HuH-7.5 (cell line): Measurements from ENCODE around the gene OR5B3.
"Not testable (repeated sequence)": the region's sequence is repeated elsewhere in the genome, so short reads cannot be mapped to it uniquely, and the experiment has no call there.

Experiments
- DNase-seq: peaks from one replicate; pipeline ENCODE4 v3.0.0; 2011; ENCODE audit warnings: low spot score

OR5B3 gene

DNA sequence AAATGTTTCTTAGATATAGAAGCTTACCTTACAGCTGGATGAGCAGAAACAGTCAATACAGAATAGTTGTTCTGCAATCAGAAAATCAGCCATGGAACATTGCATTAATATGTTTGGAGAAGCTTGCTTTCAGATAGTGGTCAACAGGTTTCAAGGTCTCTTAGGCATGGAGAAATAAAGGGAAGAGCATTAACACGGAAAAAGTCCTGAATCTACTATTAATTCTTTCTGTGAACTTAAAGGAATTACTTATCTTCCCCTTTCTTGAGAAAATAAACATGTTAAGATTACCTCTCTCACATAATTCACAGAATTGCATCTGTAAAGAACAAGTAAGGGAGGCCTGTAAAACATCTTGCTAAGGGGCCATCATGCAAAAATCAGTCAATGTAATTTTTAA, at the start of gene OR5B3:
Gene OR5B3, minus strand, starts transcription at position 101 of the 400 bp plus-strand sequence. CDS start 3,465 bp downstream, outside the sequence.
- DNase-seq, result no peak

DNA sequence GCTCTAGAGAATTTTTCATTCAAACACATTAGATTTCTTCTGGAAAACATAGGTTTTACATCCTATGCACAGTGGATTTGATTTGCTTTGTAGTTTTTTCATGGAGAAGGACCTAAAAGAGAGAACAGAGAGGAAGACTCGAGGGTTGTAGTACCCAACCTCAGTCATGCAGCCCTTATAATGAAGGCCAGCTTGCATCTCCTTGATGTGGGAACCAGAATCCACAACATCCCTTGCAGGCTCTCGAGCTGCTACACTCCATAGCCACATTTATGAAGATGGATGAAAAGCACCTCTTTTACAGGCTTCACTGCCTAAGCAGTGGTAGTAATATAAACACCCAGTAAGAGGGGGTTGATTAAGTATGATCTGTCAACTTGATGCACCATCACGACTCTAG, 44.9 kb upstream of the OR5B3 start:
- DNase-seq, result no peak

GRCh38 chr11:58446294-58446693, 39.6 kb upstream of the OR5B3 start:
- no peak for DNase-seq

DNA sequence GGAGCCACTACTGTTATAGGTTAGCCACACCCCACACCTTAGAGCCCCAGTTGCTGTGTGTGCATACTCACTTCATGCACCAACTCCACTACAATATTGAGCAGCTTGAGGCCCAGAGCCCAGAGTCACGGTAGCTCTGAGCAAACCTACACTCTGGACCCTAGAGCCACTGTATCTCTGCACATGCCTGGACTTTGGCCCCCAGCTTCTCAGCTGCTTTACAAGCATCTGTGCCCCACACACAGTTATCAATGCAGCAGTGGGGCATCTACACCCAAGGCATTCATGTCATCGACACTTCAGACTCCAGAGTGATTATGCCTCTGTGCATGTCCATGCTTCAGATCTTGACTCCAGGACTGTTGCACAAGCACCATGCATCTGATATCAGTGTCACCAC, 37.6 kb upstream of the OR5B3 start:
- DNase-seq, result no peak

- DNase-seq, result no peak
Observed at GRCh38 chr11:58442136-58442535, 35.5 kb upstream of the OR5B3 start, which contains the start of gene OR5B12. OR5B12 (minus strand) TSS chr11:58442236; CDS start chr11:58440151, 2,085 bp downstream.

- DNase-seq, result no peak
Observed at GRCh38 chr11:58438486-58438885, 31.8 kb upstream of the OR5B3 start.

DNA sequence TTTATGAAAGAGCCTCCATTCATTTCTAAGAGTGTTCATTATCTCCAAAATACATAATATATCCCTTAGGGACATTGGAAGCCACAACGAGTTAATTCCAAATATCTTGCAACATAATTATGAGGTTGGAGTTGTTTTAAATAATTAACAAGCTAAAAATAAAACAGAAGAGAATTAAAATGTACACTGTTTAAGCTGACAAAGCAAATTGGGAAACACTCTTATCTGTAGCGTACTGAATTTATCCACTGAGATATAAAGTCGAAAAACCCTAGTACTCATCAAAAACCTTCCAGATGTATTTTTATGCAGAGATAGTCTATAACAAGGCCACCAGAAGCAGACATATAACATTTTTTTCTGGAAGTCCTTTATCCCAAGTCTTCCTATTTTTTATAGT, 27.5 kb upstream of the OR5B3 start:
- DNase-seq, result no peak

GRCh38 chr11:58433638-58434203, 27.0 kb upstream of the OR5B3 start:
- DNase-seq, result no peak

DNA sequence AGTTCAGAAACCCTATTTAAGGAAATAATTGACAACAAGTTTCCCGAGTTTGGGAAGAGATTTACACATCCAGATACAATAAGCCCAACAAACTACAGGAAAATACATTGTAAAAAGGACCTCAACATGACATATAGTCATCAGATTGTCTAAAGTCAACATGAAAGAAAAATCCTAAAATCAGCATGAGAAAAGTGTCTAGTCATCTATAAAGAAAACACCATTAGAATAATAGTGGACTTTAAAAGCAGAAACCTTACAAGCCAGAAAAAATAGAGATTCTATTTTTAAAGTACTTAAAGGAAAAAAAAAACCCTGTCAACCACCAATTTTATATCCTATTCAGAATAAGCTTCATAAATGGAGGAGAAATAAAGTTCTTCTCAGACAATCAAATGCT, 22.6 kb upstream of the OR5B3 start:
- DNase-seq, result no peak

DNA sequence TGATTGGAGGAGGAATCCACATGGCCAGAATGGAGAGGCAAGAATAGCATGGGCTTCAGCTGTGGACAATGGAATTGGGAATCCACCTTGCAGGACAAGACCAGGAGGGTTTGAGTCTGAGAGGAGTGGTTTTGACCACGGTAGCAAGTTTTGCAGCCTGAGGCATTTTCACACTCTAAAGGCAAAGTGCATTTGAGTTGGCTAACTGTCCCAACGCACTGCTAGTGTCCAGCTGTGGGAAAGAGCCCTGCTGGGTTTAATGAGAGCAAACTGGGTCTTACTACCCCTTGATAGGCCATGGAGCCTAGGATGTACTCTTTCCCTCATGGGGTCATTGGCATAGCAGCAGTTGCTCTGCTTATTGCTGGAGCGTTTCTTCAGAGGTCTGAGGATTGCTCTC, 21.3 kb upstream of the OR5B3 start, which contains the start of gene OR5B2:
Gene OR5B2, minus strand, starts transcription at position 101 of the 400 bp plus-strand sequence. CDS start 4,860 bp downstream, outside the sequence.
- DNase-seq, result no peak

DNA sequence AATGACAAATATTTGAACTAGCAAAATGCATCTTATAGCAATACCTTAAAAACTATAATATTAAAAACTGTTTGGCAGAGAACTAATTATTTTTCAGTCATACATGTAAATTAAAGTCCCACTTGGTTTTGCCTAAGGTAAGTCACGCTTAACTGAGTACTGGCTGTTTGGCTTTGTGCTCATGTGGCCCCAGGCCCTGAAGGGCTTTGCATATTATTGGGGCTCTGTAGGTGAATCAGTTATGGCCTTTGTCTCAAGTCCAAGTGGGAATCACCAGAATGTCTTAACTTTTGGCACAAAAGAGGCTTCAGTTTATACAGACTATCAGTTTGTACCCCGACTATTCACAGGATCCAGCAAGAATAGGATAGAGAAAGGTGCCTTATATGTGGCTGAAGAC, 7.1 kb downstream of the OR5B3 start:
- DNase-seq, result not testable (repeated sequence)

GRCh38 chr11:58395581-58395980, 11.1 kb downstream of the OR5B3 start:
- no peak for DNase-seq

- no peak for DNase-seq
Observed at GRCh38 chr11:58394195-58394594, 12.5 kb downstream of the OR5B3 start.

GRCh38 chr11:58392746-58393145, 13.9 kb downstream of the OR5B3 start:
- no peak for DNase-seq

- DNase-seq, result no peak
Observed at GRCh38 chr11:58391879-58392278, 14.8 kb downstream of the OR5B3 start.

GRCh38 chr11:58390551-58391063, 16.1 kb downstream of the OR5B3 start:
- DNase-seq, result no peak

DNA sequence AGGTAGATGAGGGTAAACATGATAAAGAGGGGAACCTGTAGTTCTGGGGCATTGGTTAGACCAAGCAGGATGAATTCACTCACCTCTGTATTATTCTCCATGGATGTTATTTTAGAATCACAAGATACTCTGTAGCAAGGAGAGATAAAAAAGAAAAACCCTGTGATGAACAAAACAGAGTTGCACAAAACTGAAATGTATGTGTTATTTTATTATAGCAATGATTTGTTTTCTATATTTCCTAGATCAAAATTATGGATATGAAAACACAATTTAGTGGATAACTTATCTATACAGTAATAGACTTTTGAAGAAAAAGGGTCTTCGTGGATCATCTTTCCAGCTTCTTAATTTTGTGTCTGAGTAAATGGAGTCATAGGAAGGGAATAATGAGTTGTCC, 47.7 kb downstream of the OR5B3 start, which contains the start of gene OR5B17:
Gene OR5B17, minus strand, starts transcription at position 101 of the 400 bp plus-strand sequence. Its CDS starts 0 bp downstream, at position 101.
- DNase-seq, result no peak

DNA sequence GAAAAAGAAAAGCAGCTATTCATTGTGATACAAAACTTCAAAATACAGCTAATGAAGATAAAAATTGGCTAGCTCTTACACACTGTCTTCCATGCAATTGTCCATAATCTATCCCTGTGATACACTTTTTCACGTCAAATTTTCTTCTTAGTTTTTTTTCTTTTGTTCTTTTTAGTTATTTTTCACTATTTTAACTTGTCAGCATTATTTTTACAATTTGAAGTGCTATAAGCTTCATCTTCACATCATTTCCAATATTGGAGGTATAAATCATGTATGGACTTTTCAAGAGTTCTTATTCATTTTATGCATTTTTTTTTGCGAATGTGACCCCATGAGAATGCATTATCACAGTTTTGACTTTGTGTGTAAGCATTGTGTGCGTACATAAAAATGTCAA, 51.9 kb downstream of the OR5B3 start:
- no peak for DNase-seq
